Neural cell (in vitro differentiated cells): ENCODE results near the gene KIF2A. TPM values are rescaled to one million over a fixed set of nuclear protein-coding genes. Genes with fewer than 3 reads are reported as not detected.

Source experiments
- H2AFZ ChIP-seq: fragments of 200-600, 300-800 bp; sonication (generic), shearing (Covaris generic); 2 replicates; pipeline ENCODE4 v1.6.0; 2014; ENCODE audit warnings: low read depth, mild to moderate bottlenecking, antibody characterized with exemption, low read length, moderate library complexity
- H3F3A ChIP-seq: fragments of 200-600 bp; shearing (Covaris generic); 2 replicates; pipeline ENCODE4 v1.6.1; 2016; ENCODE audit warnings: mild to moderate bottlenecking, moderate library complexity, mixed read lengths, antibody characterized with exemption, low read length; ENCODE audit not compliant: insufficient read depth, poor library complexity, severe bottlenecking
- H3K27ac ChIP-seq: fragments of 200-600, 300-800 bp; sonication (generic), shearing (Covaris generic); 2 replicates; pipeline ENCODE4 v1.5.1; 2014; ENCODE audit warnings: mild to moderate bottlenecking, low read length, moderate library complexity
- H3K27me3 ChIP-seq: fragments of 300-800, 200-600 bp; sonication (generic), shearing (Covaris generic); 2 replicates; pipeline ENCODE4 v1.6.0; 2014; ENCODE audit warnings: mild to moderate bottlenecking, low read depth, low read length, moderate library complexity; ENCODE audit not compliant: insufficient read depth
- H3K36me3 ChIP-seq: fragments of 300-800, 200-600 bp; sonication (generic), shearing (Covaris generic); 2 replicates; pipeline ENCODE4 v1.5.1; 2014; ENCODE audit warnings: mild to moderate bottlenecking, antibody characterized with exemption, low read length, moderate library complexity; ENCODE audit not compliant: insufficient read depth
- H3K4me2 ChIP-seq: fragments of 300-800, 200-600 bp; sonication (generic), shearing (Covaris generic); 2 replicates; pipeline ENCODE4 v1.6.0; 2014; ENCODE audit warnings: mild to moderate bottlenecking, low read length
- H3K4me3 ChIP-seq: fragments of 300-800, 200-600 bp; sonication (generic), shearing (Covaris generic); 2 replicates; pipeline ENCODE4 v1.5.1; 2014; ENCODE audit warnings: mild to moderate bottlenecking, low read length, moderate library complexity
- H3K79me2 ChIP-seq: fragments of 200-600 bp; shearing (Covaris generic); replicated peaks from 2 replicates; pipeline ENCODE4 v1.6.0; 2014; ENCODE audit warnings: mild to moderate bottlenecking, low read length, moderate library complexity; ENCODE audit not compliant: insufficient read depth
- H3K9ac ChIP-seq: fragments of 300-800, 200-600 bp; sonication (generic), shearing (Covaris generic); 2 replicates; pipeline ENCODE4 v1.6.1; 2016; ENCODE audit warnings: mild to moderate bottlenecking, low read length, mixed read lengths
- H3K9me2 ChIP-seq: fragments of 200-600 bp; shearing (Covaris generic); 2 replicates; pipeline ENCODE4 v1.6.1; 2016; ENCODE audit warnings: mild to moderate bottlenecking, low read length, mixed read lengths; ENCODE audit not compliant: insufficient read depth
- H3K9me3 ChIP-seq: fragments of 200-600, 300-800 bp; sonication (generic), shearing (Covaris generic); 2 replicates; pipeline ENCODE4 v1.6.1; 2016; ENCODE audit warnings: mild to moderate bottlenecking, mixed run types, low read length, moderate library complexity, mixed read lengths
- H4K20me1 ChIP-seq: fragments of 200-600 bp; shearing (Covaris generic); 2 replicates; pipeline ENCODE4 v1.6.1; 2016; ENCODE audit warnings: mild to moderate bottlenecking, mixed run types; ENCODE audit not compliant: insufficient read depth
- CTCF ChIP-seq: fragments of 450-650 bp; IDR thresholded peaks from 2 replicates; pipeline ENCODE4 v1.5.1; 2014; ENCODE audit warnings: antibody characterized with exemption, mild to moderate bottlenecking, moderate library complexity; ENCODE audit not compliant: poor library complexity, severe bottlenecking
- EP300 ChIP-seq: fragments of 450-650 bp; conservative IDR thresholded peaks from 2 replicates; pipeline ENCODE4 v1.6.1; 2014; ENCODE audit warnings: antibody characterized with exemption, mild to moderate bottlenecking, moderate library complexity; ENCODE audit not compliant: poor library complexity, severe bottlenecking
- EZH2 ChIP-seq: fragments of 200-600, 300-800 bp; shearing (Covaris generic), sonication (generic); IDR thresholded peaks from 2 replicates; pipeline ENCODE4 v1.6.1; 2014; ENCODE audit warnings: antibody characterized with exemption, low read length, borderline replicate concordance, mild to moderate bottlenecking; ENCODE audit not compliant: insufficient read depth, poor library complexity, severe bottlenecking
- MXI1 ChIP-seq: fragments of 450-650 bp; conservative IDR thresholded peaks from 2 replicates; pipeline ENCODE4 v1.6.1; 2014; ENCODE audit warnings: antibody characterized with exemption, mild to moderate bottlenecking; ENCODE audit not compliant: poor library complexity, severe bottlenecking
- POLR2AphosphoS5 ChIP-seq: IDR thresholded peaks from 2 replicates; pipeline ENCODE4 v1.6.1; 2012
- RAD21 ChIP-seq: fragments of 450-650 bp; conservative IDR thresholded peaks from 2 replicates; pipeline ENCODE4 v1.6.1; 2014; ENCODE audit warnings: antibody characterized with exemption, mild to moderate bottlenecking, moderate library complexity
- REST ChIP-seq: IDR thresholded peaks from 2 replicates; pipeline ENCODE4 v1.6.1; 2012; ENCODE audit warnings: borderline replicate concordance
- SMC3 ChIP-seq: fragments of 450-650 bp; conservative IDR thresholded peaks from 2 replicates; pipeline ENCODE4 v1.6.1; 2014; ENCODE audit warnings: antibody characterized with exemption, mild to moderate bottlenecking, moderate library complexity; ENCODE audit not compliant: poor library complexity
- TAF1 ChIP-seq: IDR thresholded peaks from 2 replicates; pipeline ENCODE4 v1.6.1; 2012; ENCODE audit warnings: low read depth
- polyA plus RNA-seq: library from polyadenylated mRNA; depleted of rRNA; stranded (reverse); fragments of >200 nt; gene quantifications from 2 replicates; pipeline ENCODE4 v1.2.3, GENCODE V29; 2014

Gene KIF2A
- polyA plus RNA-seq, 1 donor from 2014 or later: 68.4 TPM

DNA sequence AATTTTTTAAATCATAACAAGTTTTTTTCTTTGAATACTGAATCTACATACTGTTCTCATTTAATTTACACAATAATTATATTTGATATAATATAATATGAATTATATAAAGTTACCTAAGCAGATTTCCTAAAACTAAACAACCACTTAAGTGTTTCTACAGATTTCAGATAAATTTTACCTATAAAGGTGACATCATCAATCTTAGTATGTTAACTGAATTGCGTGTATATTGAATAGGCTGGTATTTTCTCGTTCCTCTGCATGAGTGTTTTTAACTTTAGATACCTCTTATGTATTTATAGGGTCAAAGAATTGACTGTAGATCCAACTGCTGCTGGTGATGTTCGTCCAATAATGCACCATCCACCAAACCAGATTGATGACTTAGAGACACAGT is 67.4 kb downstream of the KIF2A start:
- no peaks in the 10 kb centered on the region for H4K20me1 ChIP-seq

GRCh38 chr5:62374090-62374489 is 68.1 kb downstream of the KIF2A start:
- H3K4me3 ChIP-seq: no peak overlapping the region
- no peaks in the 10 kb centered on the region for H3K9me2 ChIP-seq
- H3K4me2 ChIP-seq: no peak overlapping the region
- no peaks in the 10 kb centered on the region for H3K79me2 ChIP-seq
- H4K20me1 ChIP-seq: no peaks in the 10 kb centered on the region
- no peaks in the 10 kb centered on the region for H3K27me3 ChIP-seq
- H3K9ac ChIP-seq: no peak overlapping the region
- no peak overlapping the region for H3K27ac ChIP-seq
- no peaks in the 10 kb centered on the region for H3K9me3 ChIP-seq
- H3K36me3 ChIP-seq: peaks cover 25% of the 10 kb centered on the region
- H2AFZ ChIP-seq: no peak overlapping the region
- H3F3A ChIP-seq: no peaks in the 10 kb centered on the region
- TF ChIP-seq SMC3: no peak
- TF ChIP-seq RAD21: no peak
- no peak for TF ChIP-seq CTCF
- no peak for TF ChIP-seq MXI1
- TF ChIP-seq TAF1: no peak
- no peak for TF ChIP-seq REST
- no peak for TF ChIP-seq POLR2AphosphoS5

More for the DNA sequence above, 67.4 kb downstream of the KIF2A start:
- Histone ChIP-seq H3K36me3 (peaks cover 26% of the 10 kb centered on the region), H3K27me3 (no peaks in the 10 kb centered on the region), H3F3A (no peaks in the 10 kb centered on the region), H2AFZ (no peak overlapping the region), H3K4me3 (no peak overlapping the region), H3K9me2 (no peaks in the 10 kb centered on the region), H3K9ac (no peak overlapping the region), H3K4me2 (no peak overlapping the region), H3K27ac (no peak overlapping the region), H3K9me3 (no peaks in the 10 kb centered on the region), H3K79me2 (no peaks in the 10 kb centered on the region)
- no peak for TF ChIP-seq POLR2AphosphoS5
- no peak for TF ChIP-seq MXI1
- TF ChIP-seq SMC3: no peak
- no peak for TF ChIP-seq EP300
- no peak for TF ChIP-seq RAD21
- TF ChIP-seq REST: no peak
- TF ChIP-seq EZH2: no peak
- TF ChIP-seq CTCF: no peak
- TF ChIP-seq TAF1: no peak
